Right renal pelvis (tissue), 4 donors: ENCODE measurements around the gene RGS3. TPM values are rescaled to one million over a fixed set of nuclear protein-coding genes. Genes with fewer than 3 reads are reported as not detected.

Experiments used
- DNase-seq, 4 donors: peaks; one replicate each; pipeline ENCODE4 v3.0.0-alpha.2; 2013; ENCODE audit warnings: low read depth in 4 of 4, low spot score in 3 of 4, missing footprints in 1 of 4
- polyA plus RNA-seq, 4 donors: library from polyadenylated mRNA; unstranded; fragments of 120-200 nt; gene quantifications; one replicate each; pipeline ENCODE4 v1.2.1, GENCODE V29; 2013; ENCODE audit not compliant: insufficient read length in 4 of 4

Gene RGS3
- polyA plus RNA-seq, 4 donors: 43.4 to 49.3 (median 45.9) TPM

DNA sequence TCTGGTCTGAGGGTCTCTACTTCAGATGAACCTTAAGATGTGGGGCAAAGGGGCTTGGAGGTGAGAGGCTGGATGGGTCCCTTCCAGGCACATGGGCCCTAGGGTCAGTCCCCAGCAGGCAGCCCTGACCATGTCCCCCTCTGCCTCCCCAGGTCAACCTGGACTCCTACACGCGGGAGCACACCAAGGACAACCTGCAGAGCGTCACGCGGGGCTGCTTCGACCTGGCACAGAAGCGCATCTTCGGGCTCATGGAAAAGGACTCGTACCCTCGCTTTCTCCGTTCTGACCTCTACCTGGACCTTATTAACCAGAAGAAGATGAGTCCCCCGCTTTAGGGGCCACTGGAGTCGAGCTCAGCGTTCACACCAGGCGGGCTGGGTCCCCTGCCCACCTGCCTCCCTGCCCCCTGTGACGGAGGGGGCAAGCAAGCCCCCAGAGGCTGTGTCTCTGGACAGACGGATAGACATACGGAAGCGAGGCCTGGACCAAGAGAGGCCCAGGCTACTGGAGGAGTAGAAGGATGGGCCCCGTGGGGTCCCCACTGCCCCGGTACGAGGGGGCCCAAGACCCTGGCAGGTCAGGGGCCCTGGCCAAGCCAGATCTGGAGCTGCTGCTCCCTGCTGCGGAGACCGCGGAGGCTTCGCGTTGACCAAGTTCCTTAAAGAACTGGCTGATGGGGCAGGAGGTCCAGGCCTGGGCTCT, 133.2 kb downstream of the RGS3 start:
- DNase-seq: no peak

DNA sequence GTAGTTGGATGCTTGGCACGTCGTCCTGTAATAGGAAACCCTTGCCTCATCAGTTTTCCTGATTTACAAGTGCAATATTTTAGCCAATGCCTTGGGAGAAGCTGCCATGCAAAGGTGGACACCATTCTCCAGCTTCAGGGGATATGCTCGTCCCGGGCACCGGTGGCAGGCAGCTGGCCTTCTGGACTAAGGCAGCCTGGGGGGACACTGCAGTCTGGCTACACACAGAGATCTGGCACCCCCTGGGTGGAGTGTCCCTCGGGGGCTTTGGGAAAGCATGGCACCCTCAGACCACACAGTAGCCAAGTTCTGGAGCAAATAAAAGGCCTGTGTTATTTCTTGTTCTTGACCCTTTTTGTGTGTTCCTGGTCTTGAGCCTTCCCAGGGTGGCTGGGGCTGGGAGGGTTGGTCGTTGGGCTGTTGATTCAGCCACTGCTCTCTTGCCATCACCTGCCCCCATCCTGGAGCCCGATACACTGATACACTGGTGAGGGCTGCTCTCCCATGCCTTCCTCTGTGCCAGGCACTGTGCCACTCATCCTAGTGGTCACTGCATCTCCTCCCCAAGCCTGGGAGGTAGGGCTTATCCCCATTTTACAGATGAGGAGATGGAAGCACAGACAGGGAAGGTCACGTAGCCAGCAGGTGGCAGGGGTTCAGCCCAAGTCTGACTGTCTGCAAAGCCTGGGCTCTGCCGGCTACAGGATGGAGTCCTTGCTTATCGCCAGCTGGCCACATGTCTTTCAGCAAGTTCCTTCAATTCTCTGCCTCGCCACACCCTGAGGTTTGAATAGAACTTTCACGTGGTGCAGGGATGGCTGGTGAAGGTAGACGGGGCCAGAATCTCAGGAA, 134.1 kb downstream of the RGS3 start:
- no peak for DNase-seq

DNA sequence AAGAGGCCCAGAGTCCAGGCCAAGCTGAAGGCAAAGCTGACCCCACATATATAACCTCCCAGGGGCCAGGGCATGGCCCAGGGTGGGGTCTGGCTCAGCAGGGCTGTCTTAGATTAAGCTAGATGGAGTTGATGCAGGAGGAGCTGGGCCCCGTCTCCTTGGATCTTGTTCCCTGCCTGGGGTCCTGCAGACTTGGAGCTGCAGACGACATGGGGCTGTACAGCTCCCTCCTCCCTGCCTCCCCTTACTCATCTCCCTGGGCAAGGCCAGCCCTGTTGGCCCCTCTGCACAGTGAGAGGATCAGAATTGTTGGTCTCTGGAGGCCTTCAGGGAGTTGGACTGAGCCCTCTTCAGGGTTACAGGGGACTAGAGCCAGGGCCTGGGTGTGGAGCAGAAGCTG, 134.9 kb downstream of the RGS3 start:
- DNase-seq: no peak

DNA sequence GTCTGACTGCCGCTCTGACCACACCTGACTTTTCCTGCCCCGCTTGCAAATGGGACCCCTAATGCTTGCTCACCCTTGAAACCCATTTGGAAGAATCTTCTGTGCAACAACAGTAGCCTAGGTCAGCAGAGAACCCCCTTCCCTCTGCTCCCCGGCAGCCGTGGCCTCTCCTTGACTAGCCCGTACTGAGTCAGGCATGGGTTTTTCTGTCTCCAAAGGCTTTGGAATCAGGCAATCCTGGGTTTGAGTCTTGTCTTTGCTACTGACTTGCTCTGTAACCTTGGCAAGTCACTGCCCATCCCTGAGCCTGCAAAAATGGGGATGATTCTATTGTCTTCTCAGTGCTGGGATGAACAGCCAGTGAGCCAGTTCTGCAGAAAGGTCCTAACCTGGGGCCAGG, 135.4 kb downstream of the RGS3 start:
- no peak for DNase-seq

- no peak for DNase-seq
Measured at GRCh38 chr9:113599646-113600022, 136.1 kb downstream of the RGS3 start.

DNA sequence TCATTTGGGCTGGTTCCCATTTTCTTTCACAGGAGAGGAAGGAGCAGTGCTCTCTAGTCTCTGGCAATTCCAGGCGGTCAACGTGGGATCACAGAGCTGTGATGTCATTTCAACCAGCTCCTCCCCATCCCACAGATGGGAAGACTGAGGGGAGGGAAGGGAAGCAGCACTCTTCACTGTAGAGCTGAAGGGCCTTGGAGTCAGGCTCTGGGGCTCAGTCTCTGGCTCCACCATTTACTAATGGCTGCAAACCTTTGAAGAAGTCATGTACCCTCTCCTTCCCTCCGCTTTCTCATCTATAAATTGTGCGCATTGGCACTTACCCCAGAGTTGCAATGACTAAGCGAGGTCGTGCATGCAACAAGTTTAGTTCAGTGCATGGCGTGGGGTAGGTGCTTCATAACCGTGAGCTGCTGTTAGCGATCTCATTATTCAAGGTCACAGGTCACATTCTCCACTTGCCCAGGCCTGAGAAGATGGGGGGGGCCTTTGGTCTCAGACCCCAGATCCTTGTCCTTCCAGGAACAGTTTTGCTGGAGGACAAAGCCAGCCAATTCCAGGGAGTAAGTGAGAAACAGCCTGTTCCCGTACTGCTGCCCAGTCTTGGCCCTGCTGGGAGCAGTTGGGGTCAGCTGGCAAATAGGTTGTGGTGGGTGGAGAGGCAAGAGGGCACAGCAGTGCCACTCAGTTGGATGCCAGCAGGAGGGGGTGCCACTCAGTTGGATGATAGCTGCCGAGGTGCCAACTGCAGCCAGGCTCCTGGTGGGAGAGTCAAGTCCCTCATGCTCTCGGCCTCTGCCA, 136.7 kb downstream of the RGS3 start:
- no peak for DNase-seq

GRCh38 chr9:113600871-113601614, 137.5 kb downstream of the RGS3 start:
- DNase-seq: no peak

DNA sequence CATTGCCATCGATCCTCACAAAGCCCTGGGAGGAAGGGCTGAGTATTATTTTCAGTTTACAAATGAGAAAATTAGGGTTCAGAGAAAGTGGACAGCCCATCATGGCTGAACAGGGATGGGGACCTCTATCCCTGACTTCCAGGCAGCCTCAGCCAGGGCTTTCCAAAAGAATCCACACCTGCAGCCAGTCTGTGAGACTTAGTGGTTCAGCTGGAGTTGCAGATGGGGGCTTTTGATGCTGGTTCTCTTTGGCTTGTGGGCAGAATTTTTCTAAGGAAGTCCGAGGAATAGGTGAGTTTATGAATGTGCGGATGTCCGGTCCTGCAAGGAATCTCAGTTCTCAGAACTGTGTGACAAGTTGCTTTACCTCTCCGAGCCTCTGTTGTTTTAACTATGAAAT, 138.1 kb downstream of the RGS3 start:
- no peak for DNase-seq

- DNase-seq: no peak
Measured at GRCh38 chr9:113602126-113603047, 138.9 kb downstream of the RGS3 start.

DNA sequence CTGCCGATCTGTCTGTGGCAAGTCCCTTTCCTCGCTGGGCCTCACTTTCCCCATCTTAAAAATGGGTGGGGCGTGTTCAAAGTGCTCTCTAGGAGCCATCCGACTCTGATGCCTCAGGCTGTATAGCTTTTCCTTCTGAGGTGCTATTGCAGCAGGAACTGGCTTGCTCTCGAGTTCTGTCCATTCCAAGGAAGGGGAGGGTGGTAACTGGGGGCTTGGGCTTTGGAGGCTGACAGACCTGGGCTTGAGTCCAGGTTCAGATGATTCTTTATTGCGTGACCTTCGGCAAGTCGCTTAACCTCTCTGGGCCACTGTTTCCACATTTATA, 139.5 kb downstream of the RGS3 start:
- no peak for DNase-seq

- DNase-seq: no peak
Measured at GRCh38 chr9:113603773-113604172, 140.2 kb downstream of the RGS3 start.

GRCh38 chr9:113604393-113604792, 140.9 kb downstream of the RGS3 start:
- no peak for DNase-seq

- DNase-seq: no peak
Measured at GRCh38 chr9:113606510-113606909, 143.0 kb downstream of the RGS3 start.

- no peak for DNase-seq
Measured at GRCh38 chr9:113608082-113608685, 144.7 kb downstream of the RGS3 start.

DNA sequence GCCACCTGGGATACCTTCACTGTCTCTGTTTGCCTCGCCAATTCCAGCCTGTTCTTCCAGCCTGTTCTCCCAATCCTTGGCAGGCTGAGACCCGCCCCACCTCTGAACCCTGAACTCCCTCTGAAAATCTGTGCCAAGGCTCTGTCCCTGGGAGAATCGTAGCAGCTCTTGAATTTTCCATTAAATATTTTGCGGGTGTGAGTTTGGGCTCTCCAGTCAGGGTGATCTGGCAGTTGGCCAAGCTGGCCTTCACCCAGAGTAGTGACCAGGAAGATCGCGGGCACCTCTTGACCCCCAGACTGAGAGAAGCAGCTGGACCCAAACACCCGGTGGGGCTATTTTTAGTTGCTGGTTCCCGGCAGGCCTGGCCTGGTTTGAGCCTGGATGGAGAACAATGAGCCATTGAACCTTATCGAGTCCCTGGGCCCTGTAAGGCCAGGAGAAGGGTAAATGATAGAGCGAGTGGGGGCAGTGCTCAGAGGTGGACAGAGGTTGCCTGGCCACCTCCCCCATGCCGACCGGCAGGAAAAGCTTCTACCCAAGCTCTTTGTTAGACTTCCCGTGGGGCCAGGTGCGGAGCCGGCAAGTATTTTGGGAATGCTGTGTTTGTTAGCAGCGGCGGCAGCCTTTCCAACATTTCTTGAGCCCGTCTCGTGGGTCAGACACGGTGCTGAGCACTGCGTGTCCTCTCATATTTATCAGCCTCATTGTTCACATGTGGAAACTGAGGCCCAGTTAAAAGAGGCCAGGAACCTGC, 146.2 kb downstream of the RGS3 start:
- no peak for DNase-seq

DNA sequence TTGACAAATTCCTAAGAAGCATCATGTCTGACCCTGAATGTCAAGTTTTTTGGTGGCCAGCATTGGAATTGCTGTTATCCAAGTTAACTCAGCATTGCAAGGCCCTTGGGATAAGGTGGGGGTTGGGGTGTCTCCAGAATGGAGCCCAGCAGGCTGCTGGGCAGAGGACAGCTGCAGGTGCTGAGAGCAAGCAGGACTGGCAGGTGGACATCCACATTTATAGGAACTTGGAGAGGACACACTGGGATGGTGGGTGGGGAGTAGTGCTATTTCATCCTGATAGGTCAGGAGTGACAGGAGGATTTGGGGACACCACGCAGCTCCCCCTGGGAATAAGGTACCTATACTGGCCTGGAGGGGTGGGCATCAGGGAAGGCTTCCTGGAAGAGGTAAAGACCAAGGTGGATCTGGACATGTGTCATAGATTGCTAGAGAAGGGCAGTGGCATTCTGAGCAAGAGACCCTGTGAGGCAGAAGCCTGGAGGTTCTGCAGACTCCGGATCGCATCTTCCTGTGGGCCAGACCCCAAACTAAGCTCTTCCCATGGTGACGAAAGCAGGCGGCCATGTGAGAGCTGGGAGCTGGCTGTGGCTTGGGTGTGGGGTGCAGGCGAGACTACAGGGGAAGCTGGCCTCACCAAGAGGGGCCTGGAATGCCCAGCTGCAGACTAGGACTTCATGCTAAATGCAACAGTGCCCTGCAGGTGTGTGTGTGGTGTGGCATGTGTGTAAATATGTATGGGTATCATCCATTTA, 148.1 kb downstream of the RGS3 start:
- DNase-seq: no peak

DNA sequence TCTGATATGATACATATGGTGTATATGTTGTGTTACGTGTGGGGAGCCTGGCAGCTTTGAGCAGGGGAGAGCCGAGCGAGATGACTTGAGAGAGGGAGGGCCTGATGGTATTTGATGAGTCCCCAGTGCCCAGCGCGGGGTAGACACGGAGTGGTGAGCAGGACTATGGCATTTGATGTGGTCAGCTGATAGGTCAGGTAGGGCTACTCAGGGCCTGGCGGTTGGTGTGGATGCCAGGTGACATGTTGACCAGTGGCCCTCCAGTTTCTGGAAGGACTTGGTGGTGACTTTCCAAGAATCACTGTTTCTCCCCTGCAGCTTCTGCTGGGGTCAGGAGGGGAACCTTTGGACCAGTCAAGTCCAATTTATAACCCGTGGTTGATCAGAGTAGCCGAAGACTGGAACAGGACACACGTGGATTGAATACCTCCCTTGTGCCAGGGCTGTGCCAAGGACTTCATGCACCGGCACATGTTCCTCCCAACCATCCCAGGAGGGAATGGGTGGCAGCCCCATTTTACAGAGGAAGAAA, 148.8 kb downstream of the RGS3 start:
- no peak for DNase-seq

- no peak for DNase-seq
Measured at GRCh38 chr9:113612828-113613227, 149.3 kb downstream of the RGS3 start.
